K562 (cell line): Measurements from ENCODE around the gene ANKRD44. TPM values are rescaled to one million over a fixed set of nuclear protein-coding genes. Genes with fewer than 3 reads are reported as not detected.

ENCODE experiments used
- ARID3A ChIP-seq: IDR thresholded peaks from 2 replicates; pipeline ENCODE4 v1.6.1; 2012; ENCODE audit warnings: low read depth, low read length, improper control_type of control experiment, borderline replicate concordance
- BRF1 ChIP-seq: IDR thresholded peaks from 3 replicates; pipeline ENCODE4 v1.6.1; 2011; ENCODE audit warnings: borderline replicate concordance, mild to moderate bottlenecking; ENCODE audit not compliant: insufficient read length; ENCODE audit errors: extremely low read depth
- FOXK1 ChIP-seq: sonication (generic); formaldehyde crosslinking; IDR thresholded peaks from 2 replicates; pipeline ENCODE4 v1.8.0; 2022; ENCODE audit warnings: missing genetic modification reagents, mild to moderate bottlenecking, borderline replicate concordance
- JUND ChIP-seq, 2 experiments: IDR thresholded peaks; 2 replicates in 1 of 2; 3 replicates in 1 of 2; pipeline ENCODE4 v1.6.1; 2011; ENCODE audit warnings: borderline replicate concordance in 2 of 2, low read depth in 2 of 2, low read length in 2 of 2, improper control_type of control experiment in 1 of 2, missing biosample characterization in 1 of 2, missing genetic modification characterization in 1 of 2, missing genetic modification reagents in 1 of 2
- MCM3 ChIP-seq: fragments of 450-650 bp; IDR thresholded peaks from 2 replicates; pipeline ENCODE4 v1.6.1; 2016
- TCF7L2 ChIP-seq: fragments of 150-350 bp; IDR thresholded peaks from 2 replicates; pipeline ENCODE4 v1.6.1; 2016; ENCODE audit warnings: low read depth, mild to moderate bottlenecking, low read length, moderate library complexity
- ZNF324 ChIP-seq: fragments of 250-450 bp; sonication (Bioruptor Pico); IDR thresholded peaks from 2 replicates; pipeline ENCODE4 v1.4.0; 2020; ENCODE audit warnings: mild to moderate bottlenecking
- ZNF384 ChIP-seq: IDR thresholded peaks from 2 replicates; pipeline ENCODE4 v1.6.1; 2012; ENCODE audit warnings: low read depth, low read length, improper control_type of control experiment
- ZNF511 ChIP-seq: sonication (generic); formaldehyde crosslinking; IDR thresholded peaks from 2 replicates; pipeline ENCODE4 v1.8.0; 2022; ENCODE audit warnings: mild to moderate bottlenecking, missing genetic modification reagents
- polyA plus RNA-seq, 8 experiments: library from polyadenylated mRNA; depleted of rRNA in 4 of 8; stranded (reverse) in 5 of 8; unstranded in 3 of 8; fragments of >200 nt; fragmentation: Nextera tagmentation in 2 of 8; fragmentation: Illumina TruSeq in 1 of 8; extraction: Ambion mirVana in 2 of 8; extraction: Trizol in 1 of 8; gene quantifications; 2 replicates each; pipeline versions ENCODE4 v1.2.1 to v1.2.3, GENCODE V29; 2011 to 2014; ENCODE audit warnings: inconsistent platforms in 1 of 8, missing spikeins in 1 of 8
- total RNA-seq, 7 experiments: library from RNA; depleted of rRNA in 6 of 7; stranded (reverse); fragments of >200 nt in 6 of 7; fragmentation: Illumina TruSeq in 2 of 7; extraction: Trizol in 2 of 7; gene quantifications; 2 replicates each; pipeline versions ENCODE4 v1.2.1 to v1.2.3, GENCODE V29; 2011 to 2021; ENCODE audit warnings: low replicate concordance in 1 of 7
- TF ChIP-seq, protein P1 (sequence below): fragments of 450-650 bp; IDR thresholded peaks from 2 replicates; pipeline ENCODE4 v1.6.1; 2016; ENCODE audit warnings: antibody characterized with exemption

The ANKRD44 gene
- total and polyA plus RNA-seq, 9 of the 15 experiments (the other 6 are each of a cell fraction or from before 2014, with no cell fraction given): 0.03 to 0.64 (median 0.07) TPM; not detected in 3

DNA sequence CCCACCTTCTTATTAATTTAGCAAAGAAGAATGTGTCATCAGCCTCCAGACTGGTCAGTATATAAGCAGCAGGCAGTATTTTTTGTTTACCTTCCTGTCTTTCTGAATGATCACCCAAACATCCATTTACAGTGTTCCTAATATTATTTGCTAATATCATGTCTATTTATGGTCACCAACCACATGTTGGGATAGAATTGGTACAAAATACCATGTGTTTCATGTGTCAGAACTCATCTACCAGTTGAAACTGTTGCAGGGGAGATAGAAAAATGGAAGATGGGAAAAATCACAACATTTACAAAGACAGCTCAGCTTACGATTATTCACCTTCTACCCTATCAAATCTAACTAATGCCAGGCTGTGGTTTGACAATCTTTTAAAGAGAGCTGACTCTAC, 66.2 kb downstream of the ANKRD44 start (continued):
- TF ChIP-seq BRF1 (no peak), MCM3 (no peak), JUND (IDR thresholded peaks at IDR 0.05; ENCODE audit: borderline replicate concordance, low read depth, low read length) (no peak), JUND (tag; IDR thresholded peaks at IDR 0.05; ENCODE audit: borderline replicate concordance, low read depth, low read length) (no peak), ZNF511 (CRISPR knock-in tag) (no peak), ZNF384 (no peak), ZNF324 (CRISPR knock-in tag) (no peak), ARID3A (no peak), TCF7L2 (no peak), FOXK1 (CRISPR knock-in tag) (no peak)
- TF ChIP-seq, protein P1, sequence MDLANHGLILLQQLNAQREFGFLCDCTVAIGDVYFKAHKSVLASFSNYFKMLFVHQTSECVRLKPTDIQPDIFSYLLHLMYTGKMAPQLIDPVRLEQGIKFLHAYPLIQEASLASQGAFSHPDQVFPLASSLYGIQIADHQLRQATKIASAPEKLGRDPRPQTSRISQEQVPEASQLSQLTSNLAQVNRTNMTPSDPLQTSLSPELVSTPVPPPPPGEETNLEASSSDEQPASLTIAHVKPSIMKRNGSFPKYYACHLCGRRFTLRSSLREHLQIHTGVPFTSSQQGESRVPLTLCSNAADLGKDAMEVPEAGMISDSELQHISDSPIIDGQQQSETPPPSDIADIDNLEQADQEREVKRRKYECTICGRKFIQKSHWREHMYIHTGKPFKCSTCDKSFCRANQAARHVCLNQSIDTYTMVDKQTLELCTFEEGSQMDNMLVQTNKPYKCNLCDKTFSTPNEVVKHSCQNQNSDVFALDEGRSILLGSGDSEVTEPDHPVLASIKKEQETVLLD: no peak
